HepG2 (cell line): ENCODE data around the gene CD177.
"Not testable (repeated sequence)": the region's sequence is repeated elsewhere in the genome, so short reads cannot be mapped to it uniquely, and the experiment has no call there.

Source experiments
- CENPT ChIP-seq: sonication (generic); formaldehyde crosslinking; IDR thresholded peaks from 2 replicates; pipeline ENCODE4 v1.8.0; 2022; ENCODE audit warnings: low read depth, mild to moderate bottlenecking, moderate library complexity, missing genetic modification reagents
- CTCF ChIP-seq: sonication (generic); formaldehyde crosslinking; IDR thresholded peaks from 2 replicates; pipeline ENCODE4 v1.5.0; 2020; ENCODE audit warnings: mild to moderate bottlenecking, missing genetic modification reagents, moderate library complexity
- ZNF407 ChIP-seq: sonication (generic); formaldehyde crosslinking; IDR thresholded peaks from one replicate; pipeline ENCODE4 v1.5.1; 2020; ENCODE audit warnings: mild to moderate bottlenecking, missing genetic modification reagents; ENCODE audit errors: not compliant biosample characterization
- ZNF432 ChIP-seq: sonication (generic); formaldehyde crosslinking; IDR thresholded peaks from 2 replicates; pipeline ENCODE4 v1.5.0; 2020; ENCODE audit warnings: missing genetic modification reagents, mild to moderate bottlenecking, borderline replicate concordance
- ZNF780A ChIP-seq: sonication (generic); formaldehyde crosslinking; IDR thresholded peaks from 2 replicates; pipeline ENCODE4 v1.8.0; 2022; ENCODE audit warnings: mild to moderate bottlenecking, missing genetic modification reagents, moderate library complexity

- not testable (repeated sequence) for TF ChIP-seq CTCF, ZNF432, ZNF780A, CENPT, ZNF407 (CRISPR knock-in tag)
Measured at GRCh38 chr19:43383254-43383653, 29.8 kb downstream of the CD177 start.
